DMS79 (cell line): ENCODE data around the gene LNPEP.
"Not testable (repeated sequence)": the region's sequence is repeated elsewhere in the genome, so short reads cannot be mapped to it uniquely, and the experiment has no call there.

Source experiments
- DNase-seq: peaks from one replicate; lab custom pipeline; 2025; lab: John Stamatoyannopoulos, UW

LNPEP gene

DNA sequence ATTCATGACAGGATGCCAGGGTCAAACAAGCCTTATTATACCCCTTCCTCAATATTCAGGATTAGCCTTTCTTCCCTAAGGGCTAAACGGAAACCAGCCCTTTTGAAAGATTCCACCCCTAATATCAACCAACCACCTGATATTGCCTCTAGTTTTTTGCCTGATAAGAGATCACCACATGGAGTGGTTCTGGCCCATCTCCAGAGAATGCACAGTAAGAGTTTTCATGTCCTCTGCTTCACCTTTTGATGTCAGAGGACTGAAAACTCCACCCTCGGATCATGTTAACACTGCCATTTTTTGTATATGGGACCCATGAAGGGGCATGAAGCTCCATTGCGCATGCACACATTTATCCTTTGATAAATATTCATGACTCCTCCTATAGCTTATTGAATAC, 5.8 kb upstream of the LNPEP start:
- peak; percentile 18 for DNase-seq

DNA sequence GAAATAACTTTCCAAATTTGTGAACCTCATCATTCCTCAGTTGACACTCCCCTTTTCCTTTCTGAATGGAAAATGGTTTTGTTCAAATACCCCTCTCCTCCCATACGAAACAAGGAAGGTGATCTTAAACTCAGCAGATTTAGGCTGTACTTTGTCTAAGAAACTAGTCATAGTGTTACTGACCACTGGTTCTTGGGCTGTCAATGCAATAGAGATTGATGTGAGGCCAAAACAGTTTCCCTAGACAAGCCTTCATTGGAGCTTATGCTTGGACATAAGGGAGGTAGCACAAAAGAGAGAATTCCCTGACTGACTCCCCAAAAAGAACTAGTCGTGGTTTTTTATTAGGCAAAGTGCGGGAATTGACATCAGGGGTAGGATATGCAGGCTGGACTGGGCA, 5.3 kb upstream of the LNPEP start:
- DNase-seq = no peak

DNA sequence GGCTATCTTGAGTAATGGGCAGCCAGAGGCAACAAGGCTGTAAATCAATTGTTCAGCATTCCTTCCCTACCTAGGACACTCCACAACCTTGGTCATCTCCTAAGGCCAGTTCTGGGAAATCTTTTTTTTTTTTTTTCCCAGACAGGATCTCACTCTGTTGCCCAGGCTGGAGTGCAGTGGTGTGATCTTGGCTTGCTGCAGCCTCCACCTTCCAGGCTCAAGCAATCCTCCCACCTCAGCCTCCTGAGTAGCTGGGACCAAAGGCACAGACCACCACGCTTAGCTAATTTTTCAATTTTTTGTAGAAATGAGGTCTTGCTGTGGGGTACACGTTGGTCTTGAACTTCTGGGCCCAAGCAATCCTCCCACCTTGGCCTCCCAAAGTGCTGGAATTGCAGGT, 4.8 kb upstream of the LNPEP start:
- DNase-seq = not testable (repeated sequence)

DNA sequence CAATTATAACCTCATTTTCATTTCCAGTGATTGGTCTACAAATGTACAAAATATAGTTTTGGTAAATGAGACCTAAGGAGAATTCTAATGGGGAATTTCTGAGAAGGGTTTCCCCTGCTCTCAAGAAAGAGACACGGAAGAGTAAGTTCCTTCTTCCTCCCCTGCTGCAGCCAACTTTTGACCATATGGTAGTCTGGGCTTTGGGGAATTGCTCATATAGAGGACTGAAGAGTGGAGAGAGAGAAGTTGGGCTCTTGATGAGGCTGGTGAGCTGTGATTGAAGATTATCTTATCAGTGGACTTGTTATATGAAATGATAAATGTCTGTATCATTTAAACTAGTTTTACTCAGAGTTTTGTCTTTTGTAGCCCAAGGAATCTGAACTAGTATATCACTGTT, 4.3 kb upstream of the LNPEP start:
- DNase-seq = no peak

DNA sequence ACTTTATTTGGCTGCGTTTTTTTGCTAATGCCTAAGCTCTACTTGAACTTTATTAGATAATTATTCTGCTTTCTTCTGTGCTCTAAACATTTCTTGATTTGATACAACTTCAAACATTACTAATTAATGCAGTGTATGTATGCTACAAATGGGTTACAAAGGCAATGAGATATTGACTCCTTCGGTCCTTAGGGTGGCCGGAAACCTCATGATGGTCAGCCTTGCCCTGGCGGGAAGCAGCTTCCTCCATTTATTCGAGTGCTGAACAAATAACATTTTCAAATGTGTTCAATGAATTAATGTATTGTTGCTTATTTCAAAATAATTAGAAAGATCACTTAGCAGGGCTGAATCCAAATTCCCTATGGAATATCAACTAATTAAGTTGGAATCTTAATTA, 3.9 kb upstream of the LNPEP start:
- DNase-seq = no peak

DNA sequence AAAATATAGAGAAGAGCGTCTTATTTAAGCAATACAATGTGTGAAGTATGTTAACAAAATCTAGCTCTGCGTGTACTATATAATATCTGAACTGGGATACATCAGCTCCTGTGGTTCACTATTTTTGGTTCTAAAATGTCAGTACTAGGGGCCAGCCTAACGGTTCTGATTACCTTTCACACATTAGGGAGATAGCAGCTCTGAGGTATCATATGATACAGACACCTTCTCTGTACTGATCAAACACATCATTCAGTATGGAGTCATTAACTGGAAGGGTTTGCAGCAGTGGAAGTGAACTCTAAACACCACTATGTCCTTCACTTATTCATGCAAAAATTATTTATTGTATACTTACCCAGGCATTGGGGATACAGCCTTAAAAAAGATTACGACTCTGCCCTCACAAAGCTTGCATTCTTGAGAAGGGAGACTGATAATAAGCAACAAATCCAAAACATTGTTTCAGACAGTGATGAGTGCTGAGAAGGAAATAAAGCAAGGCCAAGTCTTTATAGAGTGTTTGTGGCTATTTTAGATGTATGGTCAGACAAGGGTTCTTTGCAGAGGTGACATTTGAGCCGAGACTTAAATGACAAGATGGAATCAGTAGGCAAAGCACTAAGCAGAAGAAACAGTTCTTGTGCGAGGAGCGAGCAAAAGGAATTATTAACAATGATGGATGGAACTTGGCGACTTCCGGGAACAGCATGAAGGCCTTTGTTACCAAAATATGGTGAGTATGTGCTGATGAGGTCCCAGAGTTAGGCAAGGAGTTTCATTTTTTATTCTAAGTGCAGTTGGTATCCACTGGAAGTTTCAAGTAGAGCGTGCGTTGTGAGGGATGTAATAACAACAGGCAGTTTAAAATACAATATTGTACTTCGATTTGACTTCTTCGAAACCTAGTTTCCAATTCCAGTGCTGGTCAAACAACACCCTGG, 1.8 kb upstream of the LNPEP start:
- DNase-seq = peak; percentile 50

DNA sequence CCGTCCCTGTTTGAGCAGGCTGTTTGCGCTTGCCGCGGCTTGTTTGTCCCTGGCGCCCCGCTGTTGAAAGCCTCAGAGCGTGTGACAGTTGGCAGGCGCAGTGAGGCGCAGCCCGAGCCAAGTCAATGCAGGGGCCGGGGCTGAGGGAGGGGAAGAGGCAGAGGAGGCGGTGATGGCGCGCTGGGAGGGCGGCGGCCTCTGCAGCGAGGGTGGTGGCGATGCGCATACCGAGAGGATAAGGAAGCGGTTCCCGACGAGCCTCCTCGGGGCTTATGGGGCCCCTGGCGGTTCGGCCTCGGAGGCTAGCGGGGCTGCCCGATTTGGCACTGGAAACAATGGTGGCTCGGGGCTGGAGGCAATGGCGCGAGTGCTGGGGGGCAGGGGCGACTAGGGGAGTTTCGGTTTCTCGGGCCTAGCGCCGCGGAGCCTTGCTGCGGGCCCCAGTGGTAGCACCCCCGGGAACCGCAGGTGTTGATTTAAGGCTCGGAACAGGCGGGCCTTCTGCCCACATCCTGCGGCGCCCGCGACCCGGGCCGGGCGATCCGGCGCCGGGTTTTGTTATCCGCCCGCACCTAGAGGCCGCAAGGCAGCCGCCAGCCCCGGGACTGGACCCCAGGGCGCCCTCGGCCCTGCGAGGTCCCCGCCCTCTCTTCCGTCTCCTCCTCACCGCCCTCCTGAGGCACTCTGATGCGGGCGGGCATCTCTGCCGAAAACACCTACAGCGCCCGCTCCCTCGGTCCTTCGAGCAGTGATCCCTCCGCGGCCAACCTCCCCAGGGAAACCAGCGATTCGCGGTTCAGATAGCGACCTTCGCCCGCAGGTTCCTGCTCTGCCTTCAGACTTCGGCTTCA, 947 bp upstream of the LNPEP start:
- peak; percentile 93 for DNase-seq

DNA sequence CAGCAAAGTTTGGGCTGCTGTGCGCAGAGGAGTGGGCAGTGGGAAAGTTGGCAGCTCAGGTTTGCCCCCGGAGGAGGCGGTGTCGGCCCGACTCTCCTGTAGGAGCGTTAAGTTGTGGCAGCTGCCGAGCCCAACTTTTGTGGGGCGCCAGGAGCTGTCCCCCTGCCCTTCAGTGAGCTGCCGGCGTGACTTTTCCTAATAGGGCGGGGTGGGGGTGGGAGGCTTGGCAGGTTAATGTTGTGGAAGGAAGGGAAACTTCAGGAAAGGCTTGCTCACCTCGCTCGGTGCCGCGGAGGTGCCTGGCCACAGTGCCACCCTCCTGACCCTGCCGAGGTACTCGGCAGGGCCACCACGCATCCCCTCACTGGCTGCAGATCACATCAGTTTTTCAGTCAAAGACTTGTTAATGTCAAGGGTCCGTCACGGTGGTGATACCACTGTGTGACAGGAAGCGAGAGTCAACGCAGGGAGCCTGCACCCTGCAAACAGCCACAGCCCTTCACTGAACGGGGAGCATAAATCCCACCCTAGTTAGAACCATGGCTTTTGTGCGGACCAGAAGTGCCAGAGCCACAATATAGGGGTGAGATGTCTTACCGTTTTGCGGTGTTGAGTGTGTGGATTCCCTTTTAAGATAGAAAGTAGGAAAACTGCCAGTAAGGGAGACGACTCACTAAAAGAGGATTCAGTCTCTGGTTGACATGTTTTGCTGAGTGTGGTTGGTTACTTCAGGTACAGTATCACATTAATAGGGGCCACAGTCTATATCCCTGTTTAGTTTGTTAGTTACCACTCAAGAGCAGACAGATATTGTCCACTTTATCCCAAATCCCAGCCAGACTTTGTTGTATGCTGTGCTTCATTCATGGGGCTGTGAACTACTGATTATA, 796 bp downstream of the LNPEP start:
- peak; percentile 31 for DNase-seq

DNA sequence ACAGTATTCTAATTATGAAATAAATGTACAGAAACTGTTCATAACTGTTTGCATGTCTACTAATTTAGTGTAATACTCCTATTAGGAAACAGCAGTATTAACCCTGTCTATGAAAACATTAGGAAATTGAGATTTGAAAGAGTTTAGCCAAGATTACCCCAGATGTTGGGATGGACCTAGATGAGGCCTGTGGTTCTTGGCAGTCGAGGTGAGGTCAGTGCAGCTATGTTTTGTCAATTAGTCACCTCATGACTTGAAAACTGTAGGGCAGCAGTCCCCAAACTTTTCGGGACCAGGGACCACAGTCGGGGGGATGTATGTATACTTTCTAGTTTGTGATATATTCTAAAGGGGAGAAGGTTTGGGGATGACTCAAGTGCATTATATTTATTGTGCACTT, 4.7 kb downstream of the LNPEP start:
- no peak for DNase-seq

DNA sequence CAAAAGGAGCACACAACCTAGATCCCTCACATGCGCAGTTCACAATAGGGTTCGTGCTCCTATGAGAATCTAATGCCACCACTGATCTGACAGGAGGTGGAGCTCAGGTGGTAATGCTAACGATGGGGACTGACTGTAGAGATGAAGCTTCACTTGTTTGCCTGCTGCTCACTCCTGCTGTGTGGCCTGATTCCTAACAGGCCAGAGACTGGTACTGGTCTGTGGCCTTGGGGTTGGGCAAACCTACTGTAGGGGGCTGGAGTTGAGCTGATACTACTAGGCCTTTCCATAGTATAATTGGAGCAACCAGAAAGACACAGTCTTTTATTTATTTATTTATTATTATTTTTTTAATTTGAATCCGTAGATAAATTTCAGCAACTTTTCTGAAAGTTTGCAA, 5.3 kb downstream of the LNPEP start:
- DNase-seq = no peak

DNA sequence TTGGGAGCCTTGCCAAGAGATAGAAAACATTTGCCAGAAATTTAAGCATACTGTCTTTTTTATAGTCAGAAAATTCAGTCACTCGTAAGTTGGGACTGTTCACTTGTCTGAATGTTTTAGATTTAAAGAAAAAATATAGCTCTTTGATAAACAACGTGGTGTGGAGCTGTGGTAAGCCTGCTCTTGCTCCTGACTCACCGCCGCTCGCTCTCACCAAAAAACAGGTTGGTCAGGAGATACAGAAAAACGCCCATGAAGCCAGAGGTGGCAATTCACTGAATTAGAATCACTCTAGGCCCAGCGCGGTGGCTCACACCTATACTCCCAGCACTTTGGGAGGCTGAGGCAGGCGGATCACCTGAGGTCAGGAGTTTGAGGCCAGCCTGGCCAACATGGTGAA, 6.2 kb downstream of the LNPEP start:
- no peak for DNase-seq

DNA sequence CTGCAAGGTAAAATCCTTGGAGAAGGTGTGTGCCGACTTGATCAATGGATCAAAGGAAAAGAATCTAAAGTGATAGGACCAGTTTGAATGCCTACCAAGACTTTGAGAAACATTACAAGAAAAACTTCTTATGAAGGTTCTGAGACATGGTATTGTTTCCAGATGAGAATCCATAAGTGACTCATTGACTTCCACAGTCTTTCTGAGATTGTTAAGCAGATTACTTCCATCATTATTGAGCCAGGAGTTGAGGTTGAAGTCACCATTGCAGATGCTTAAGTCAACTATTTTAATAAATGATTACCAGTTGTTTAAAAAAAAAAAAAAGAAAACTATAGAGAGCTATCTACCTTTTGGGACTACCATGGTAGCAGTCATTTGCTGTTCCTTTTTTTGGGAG, 7.0 kb downstream of the LNPEP start:
- no peak for DNase-seq

DNA sequence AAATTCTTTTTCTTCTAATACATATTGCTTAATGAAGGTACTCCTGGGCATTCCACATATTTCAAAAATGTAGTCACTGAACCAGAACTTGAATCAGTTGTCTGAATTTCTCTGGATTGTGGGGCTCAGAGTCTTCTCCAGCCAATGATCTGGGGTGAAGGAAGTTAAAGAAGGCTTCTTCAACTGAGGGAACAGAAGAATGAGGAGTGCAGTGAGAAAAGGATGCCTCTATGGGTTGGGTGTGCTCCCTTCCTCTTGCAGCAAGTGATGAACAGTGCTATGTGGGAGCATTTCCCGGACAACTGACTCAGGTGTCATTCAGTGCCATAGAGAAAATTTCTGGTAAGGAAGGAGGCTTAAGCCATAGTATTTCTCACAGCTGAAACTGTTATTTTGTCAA, 7.9 kb downstream of the LNPEP start:
- no peak for DNase-seq

DNA sequence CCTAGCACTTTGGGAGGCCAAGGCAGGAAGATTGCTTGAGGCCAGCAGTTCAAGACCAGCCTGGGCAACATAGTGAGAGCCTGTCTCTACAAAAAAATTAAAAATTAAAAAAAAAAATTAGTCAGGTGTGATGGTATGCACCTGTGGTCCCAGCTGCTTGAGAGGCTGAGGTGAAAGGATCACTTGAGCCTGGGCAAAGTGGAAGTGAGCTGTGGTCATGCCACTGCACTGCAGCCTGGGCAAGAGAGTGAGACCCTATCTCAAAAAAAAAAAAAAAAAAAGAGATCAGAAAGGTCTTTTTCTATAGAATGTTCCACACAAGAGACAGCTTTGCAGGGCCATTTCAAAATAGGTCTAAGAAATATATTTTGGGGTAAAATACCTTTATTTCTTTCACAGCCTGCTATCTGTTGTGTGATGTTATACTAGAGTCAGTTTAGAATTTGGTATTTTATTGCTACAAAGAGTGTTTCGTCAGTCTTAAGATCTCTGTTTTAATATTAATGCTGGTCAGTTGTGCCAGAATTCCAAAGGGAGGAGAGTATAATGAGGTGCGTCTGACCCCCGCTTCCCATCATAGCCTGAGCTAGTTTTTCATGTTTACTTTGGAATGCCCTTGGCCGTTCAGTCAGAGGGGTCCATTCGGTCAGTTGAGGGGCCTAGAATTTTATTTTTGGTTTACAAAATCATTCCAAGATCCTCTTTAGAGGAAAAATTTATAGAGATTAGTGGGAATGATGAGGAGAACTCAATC, 9.4 kb downstream of the LNPEP start:
- no peak for DNase-seq

DNA sequence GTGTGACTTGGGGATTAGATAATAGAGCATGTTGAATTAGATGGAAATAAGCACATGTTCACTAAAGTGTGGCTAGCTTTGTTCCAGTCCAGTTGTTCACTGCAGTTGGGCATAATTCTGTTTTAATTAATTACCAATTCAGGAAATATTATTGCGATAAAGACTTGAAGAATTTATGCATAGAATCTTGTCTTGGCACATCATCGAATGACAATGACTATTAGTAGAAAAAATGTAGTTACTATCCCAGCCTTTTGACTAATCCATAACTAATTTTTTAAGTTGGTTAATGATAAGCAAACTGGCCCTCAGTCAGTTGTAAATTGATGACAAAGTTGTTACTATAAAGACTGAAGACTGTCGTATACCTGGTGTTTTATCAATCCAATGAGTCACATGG, 10.5 kb downstream of the LNPEP start:
- DNase-seq = no peak

DNA sequence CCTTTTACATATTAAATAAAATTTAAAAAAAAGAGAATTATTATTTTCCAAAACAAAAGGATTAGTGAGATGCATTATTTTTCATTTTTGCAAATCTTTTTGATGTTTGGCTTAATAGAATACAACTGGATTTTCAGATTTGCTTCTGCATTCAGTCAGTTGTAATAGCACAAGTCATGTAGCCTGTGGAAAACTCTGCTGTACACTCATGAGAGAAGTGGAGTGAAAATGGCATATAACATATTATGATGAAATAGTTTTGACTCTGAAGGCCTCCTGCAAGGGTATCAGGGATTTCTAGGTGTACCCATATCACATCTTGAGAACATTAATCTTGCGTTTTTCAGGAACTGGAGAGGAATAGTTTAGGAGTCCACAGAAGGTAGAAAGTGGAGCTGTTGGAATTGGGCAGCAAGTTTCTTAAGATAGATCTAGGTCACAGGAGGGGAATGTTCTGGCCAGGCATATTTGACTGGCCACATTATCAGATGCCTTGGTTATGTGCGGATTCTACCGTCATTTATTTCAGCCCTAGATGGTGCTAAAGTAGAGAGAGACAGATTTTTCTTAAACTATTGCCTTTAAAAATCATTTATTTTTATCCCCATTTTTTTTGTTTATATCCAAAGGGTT, 16.4 kb downstream of the LNPEP start:
- DNase-seq = no peak

DNA sequence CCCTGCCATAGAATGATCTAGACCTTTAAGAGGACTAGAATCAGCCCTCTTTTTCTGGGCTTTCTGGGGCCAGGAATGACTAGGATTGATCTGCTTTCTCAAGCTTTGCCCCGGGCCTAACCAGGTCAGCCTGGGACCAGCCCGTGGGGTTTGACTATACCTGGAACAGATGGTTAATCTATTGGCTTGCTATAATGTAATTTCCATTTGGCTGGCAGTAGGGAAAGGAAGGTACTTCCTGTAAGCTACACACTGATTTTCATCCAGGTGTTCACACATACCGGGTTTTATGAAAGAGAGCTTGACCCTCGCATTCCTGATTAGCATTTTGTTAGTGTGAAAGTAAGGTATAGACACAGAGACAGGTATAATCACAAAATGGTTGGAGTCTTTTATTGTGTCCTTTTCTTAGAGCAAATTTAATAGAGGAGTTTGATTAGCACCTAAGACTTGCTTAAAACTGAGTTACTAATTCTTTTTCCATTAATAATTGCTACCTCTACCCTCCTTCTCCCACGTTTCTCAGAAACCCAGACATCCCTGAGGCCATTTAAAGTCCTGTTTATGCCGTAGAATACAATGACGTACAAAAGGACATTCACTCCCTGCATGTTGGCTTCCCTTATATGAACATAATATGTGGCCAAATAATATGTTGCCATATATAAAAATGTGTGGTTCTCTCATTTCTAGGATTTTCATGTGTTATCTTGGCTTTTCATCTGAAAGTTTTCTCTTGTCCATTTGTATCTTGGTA, 17.3 kb downstream of the LNPEP start:
- DNase-seq = no peak

DNA sequence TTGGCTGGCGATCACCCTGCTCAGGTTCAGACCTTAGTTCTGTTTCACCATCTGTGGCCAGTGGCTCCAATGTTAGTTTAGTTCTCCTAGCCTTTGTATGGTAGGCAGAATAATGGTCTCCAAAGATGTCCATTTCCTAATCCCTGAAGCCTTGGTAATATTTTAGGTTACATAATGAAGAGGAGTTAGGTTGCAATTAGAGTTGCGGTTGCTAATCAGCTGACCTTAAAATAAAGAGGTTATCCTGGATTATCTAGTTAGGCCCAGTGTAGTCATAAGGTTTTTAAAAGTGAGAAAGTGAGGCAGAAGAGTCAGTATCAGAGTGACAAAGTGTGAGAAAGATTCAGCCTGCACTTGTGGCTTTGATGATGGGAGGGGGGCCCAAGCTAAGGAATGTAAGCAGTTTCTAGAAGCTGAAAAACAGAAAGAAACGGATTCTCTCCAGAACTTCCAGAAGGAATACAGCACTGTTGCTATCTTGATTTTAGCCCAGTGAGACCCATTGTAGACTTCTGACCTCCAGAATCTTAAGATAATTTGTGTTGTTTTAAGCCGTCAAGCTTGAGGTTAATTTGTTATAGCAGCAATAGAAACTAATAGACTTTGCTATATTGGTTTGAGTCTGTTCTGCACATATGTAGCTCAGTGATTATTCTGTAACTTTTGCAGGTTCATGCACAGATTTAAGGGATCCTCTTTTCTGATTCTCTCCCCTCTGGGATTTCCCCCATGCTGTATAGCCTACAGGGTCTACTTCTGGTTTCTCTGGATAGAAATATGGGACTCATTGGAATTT, 21.6 kb downstream of the LNPEP start:
- no peak for DNase-seq

DNA sequence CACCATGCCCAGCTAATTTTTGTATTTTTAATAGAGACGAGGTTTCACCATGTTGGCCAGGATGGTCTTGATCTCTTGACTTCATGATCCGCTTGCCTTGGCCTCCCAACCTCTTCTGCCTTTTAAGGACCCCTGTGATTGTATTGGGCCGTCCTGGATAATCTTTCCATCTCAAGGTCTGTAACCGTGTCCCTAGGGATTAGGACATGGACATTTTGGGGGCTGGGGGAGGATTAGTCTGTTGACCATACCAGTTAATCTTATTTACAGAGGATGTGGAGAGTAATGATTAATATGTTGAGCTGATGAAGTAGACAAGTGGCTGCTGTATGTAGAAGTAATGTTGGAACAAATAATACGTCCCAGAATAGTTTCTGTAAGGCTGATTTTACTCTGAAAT, 23.1 kb downstream of the LNPEP start:
- DNase-seq = no peak
